Left lung (tissue), 10 donors: Measurements from ENCODE around the gene RYR2. TPM values are rescaled to one million over a fixed set of nuclear protein-coding genes. Genes with fewer than 3 reads are reported as not detected.

Experiments
- ATAC-seq: fragments of 200-7000 bp; cut with Tn5 transposase; one replicate; pipeline ENCODE4 v1.9.1; 2020; ENCODE audit warnings: moderate library complexity
- DNase-seq, 4 donors: peaks; one replicate each; pipeline ENCODE4 v3.0.0-alpha.2; 2013 to 2020
- H3K27ac ChIP-seq, 2 donors: fragments of 200-600 bp; sonication (generic) in 1 of 2; one replicate each; pipeline versions ENCODE4 v1.5.0 to v1.8.0; 2020 to 2021
- H3K27me3 ChIP-seq, 2 donors: fragments of 200-600 bp; sonication (generic) in 1 of 2; one replicate each; pipeline versions ENCODE4 v1.5.0 to v1.8.0; 2020 to 2021
- H3K36me3 ChIP-seq, 2 donors: fragments of 200-600 bp; sonication (generic) in 1 of 2; one replicate each; pipeline versions ENCODE4 v1.5.0 to v1.8.0; 2020 to 2021
- H3K4me1 ChIP-seq, 2 donors: fragments of 200-600 bp; one replicate each; pipeline ENCODE4 v1.8.0; 2021
- H3K4me3 ChIP-seq, 2 donors: fragments of 200-600 bp; sonication (generic) in 1 of 2; one replicate each; pipeline versions ENCODE4 v1.5.0 to v1.8.0; 2020 to 2021; ENCODE audit warnings: mild to moderate bottlenecking in 1 of 2
- H3K9me3 ChIP-seq, 2 donors: fragments of 200-600 bp; sonication (generic) in 1 of 2; one replicate each; pipeline versions ENCODE4 v1.5.0 to v1.8.0; 2020 to 2021
- intact Hi-C, 2 donors: fragments of 100-400 bp; cut with DNase I; formaldehyde crosslinking; loops; one replicate each; pipeline versions ENCODE4 v1.11.2 to v1.14.2; 2022
- polyA plus RNA-seq, 6 donors: library from polyadenylated mRNA; unstranded; fragments of 120-200 nt; gene quantifications; one replicate each; pipeline ENCODE4 v1.2.1, GENCODE V29; 2013; ENCODE audit not compliant: insufficient read length in 6 of 6
- total RNA-seq, 2 donors: library from RNA; stranded (reverse); fragmentation: NEBNext Ultra II Directional; extraction: Animal tissue kit (Norgen Biotek cat#: 25700); gene quantifications; one replicate each; pipeline ENCODE4 v1.2.1, GENCODE V29; 2021
- TF ChIP-seq, protein P1 (sequence below), 2 donors: fragments of 200-600 bp; sonication (generic) in 1 of 2; IDR thresholded peaks; one replicate each; pipeline versions ENCODE4 v1.5.0 to v1.8.0; 2021; ENCODE audit warnings: antibody characterized with exemption in 2 of 2
- donor health status: DM: no; HTN: yes; CAD: no.
- donor health status: DM: no; HTN: no; CAD: no.

Gene RYR2
- total and polyA plus RNA-seq, 8 donors = 4.7 to 10.3 (median 7.6) TPM

DNA sequence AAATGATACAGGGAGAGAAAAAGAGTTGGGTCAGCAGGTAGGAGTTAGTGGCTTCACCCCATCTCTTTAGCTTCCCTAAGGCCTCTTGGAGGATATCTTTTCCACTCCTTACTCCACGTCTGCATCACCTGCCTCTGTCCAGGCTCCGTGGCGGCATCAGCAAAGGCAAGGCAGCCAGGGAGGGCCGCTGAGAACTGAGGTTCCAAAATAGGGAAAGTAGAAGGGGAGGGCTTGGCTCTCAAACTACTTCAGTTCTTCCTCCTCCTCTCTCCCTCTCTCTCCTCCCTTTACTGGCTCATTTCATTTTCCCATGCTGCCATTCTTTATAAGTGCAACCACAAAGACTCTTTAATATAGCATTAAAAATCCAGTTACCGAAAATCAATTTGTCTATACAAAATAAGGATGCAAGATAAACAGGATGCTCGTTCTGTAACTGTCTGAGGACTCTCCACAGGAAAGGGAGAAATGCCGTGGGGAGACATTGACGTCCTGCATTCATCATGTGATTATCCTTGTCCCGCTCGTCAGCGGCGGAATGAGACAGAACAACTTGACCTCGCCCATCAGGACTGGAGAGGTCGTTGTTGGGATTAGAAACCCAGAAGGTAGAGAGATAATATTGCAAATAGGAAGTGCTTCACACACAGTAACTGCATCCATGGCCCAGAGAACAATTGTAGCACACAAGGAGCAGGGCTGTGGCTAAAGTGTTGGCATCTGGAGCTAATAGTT lies 34.7 kb upstream of the RYR2 start:
- no peak for DNase-seq
- TF ChIP-seq, protein P1, sequence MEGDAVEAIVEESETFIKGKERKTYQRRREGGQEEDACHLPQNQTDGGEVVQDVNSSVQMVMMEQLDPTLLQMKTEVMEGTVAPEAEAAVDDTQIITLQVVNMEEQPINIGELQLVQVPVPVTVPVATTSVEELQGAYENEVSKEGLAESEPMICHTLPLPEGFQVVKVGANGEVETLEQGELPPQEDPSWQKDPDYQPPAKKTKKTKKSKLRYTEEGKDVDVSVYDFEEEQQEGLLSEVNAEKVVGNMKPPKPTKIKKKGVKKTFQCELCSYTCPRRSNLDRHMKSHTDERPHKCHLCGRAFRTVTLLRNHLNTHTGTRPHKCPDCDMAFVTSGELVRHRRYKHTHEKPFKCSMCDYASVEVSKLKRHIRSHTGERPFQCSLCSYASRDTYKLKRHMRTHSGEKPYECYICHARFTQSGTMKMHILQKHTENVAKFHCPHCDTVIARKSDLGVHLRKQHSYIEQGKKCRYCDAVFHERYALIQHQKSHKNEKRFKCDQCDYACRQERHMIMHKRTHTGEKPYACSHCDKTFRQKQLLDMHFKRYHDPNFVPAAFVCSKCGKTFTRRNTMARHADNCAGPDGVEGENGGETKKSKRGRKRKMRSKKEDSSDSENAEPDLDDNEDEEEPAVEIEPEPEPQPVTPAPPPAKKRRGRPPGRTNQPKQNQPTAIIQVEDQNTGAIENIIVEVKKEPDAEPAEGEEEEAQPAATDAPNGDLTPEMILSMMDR (IDR thresholded peaks at IDR 0.05) = no peak
- no peak overlapping the region for H3K27ac ChIP-seq
- no peak for ATAC-seq
- no peaks in the 10 kb centered on the region for H3K9me3 ChIP-seq
- intact Hi-C loops = no loop called here
- H3K27me3 ChIP-seq = no peaks in the 10 kb centered on the region
- H3K4me3 ChIP-seq = no peak overlapping the region
- no peaks in the 10 kb centered on the region for H3K36me3 ChIP-seq
- no peaks in the 10 kb centered on the region for H3K4me1 ChIP-seq

DNA sequence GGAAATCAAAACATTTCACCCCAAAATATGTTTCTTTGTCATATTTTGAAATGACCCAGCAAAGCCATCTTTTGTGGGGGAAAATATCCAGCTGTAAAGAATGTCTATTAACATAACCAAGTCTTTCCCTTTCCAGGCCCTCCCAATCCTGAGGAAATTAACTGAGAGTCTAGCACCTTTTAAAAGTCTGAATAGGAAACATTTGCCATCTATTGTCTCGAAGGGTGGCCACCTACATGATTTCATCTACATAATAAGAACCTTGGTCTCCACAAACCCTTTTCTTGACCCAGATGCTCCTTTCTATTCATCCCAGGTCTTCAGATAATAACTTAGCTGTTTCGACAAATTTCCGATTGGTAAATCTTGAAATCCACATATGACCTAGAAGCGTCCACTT lies 32.4 kb upstream of the RYR2 start:
- TF ChIP-seq, protein P1 (IDR thresholded peaks at IDR 0.05) = no peak
- Histone ChIP-seq H3K4me3 (no peak overlapping the region), H3K27ac (no peak overlapping the region), H3K4me1 (peaks cover 0 to 6% of the 10 kb centered on the region in 2 donors), H3K36me3 (no peaks in the 10 kb centered on the region), H3K27me3 (no peaks in the 10 kb centered on the region), H3K9me3 (no peaks in the 10 kb centered on the region)
- intact Hi-C loops = no loop called here
- DNase-seq (no peak), ATAC-seq (no peak)

DNA sequence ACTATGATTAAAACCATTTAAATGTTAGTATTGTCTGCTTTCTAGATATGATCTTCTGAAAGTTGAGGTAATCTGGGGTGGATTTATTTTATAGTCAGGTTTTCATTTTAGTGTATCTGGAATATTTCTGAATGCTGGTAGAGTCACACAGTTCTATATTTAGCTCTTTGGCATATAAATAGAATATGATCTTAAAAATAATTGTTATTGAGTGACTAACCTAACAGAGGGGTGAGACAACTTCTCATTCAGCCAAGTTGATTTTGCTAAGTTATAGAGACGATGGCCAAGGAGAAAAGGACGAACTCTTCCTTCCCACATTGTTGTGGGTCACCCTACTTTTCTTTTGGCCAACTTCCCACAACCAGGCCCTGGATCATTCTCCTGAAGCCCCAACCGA lies 30.6 kb upstream of the RYR2 start:
- Histone ChIP-seq H3K4me1 (peaks cover 0 to 6% of the 10 kb centered on the region in 2 donors), H3K36me3 (no peaks in the 10 kb centered on the region), H3K27me3 (no peaks in the 10 kb centered on the region), H3K9me3 (no peaks in the 10 kb centered on the region), H3K27ac (no peak overlapping the region), H3K4me3 (no peak overlapping the region)
- intact Hi-C loops = no loop called here
- DNase-seq (no peak), ATAC-seq (no peak)
- TF ChIP-seq, protein P1 (IDR thresholded peaks at IDR 0.05) = no peak

DNA sequence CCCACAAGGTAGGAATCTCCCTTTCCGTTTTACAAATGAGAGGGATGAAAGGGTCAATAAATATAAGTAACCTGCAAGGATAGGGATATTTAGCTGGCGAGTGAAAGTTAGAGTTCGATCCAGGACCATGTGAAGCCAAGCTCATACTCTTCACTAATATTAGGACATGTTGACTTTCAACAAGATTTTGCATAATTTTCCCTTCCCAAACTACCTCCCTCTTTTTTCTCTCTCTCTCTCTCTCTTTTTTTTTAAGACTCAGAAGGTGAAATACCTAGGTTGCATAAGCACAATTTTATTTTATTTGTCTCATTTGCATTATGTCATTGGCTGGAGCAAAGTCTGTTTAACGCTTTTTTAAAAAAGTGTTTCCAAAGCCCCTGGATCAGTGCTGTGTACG lies 29.6 kb upstream of the RYR2 start:
- no peak for ATAC-seq
- Histone ChIP-seq H3K27ac (peak overlapping the region; percentile 54 to 67), H3K4me3 (no peak overlapping the region), H3K36me3 (no peaks in the 10 kb centered on the region), H3K4me1 (peaks cover 0 to 6% of the 10 kb centered on the region in 2 donors), H3K27me3 (no peaks in the 10 kb centered on the region), H3K9me3 (no peaks in the 10 kb centered on the region)
- TF ChIP-seq, protein P1 (IDR thresholded peaks at IDR 0.05) = no peak
- no peak for DNase-seq
- intact Hi-C loops = no loop called here

DNA sequence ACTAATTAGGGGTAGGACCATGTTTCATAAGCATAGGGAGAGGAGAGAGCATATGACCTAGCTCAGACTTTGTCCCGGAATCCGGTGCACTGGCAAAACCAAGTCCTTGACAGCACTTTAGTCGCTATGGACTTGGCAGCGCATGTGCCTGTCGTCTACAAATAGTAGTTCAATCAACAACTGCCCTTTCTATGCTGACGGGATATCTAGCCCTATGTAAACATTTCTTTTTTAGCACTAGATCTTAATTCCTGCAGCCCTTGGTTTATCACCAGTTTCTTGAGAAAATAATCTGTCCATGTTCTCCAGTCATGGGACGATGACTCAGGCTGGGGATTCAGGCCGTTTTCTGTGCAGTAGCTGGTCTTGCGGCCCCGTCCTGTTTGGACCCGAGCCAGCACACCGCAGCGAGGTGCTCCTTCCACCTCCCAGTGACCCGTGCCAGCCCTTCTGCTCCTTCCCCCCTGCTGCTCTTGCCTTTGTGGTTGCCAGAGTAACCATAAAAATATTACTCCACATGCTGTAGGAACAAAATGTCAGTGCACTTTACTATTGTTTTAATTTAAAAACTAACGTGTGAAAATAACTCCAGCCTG lies 29.1 kb upstream of the RYR2 start:
- H3K27ac ChIP-seq = peak overlapping the region; percentile 54 to 67
- ATAC-seq = peak; percentile 91

More for the DNA sequence above, 29.1 kb upstream of the RYR2 start:
- Histone ChIP-seq H3K4me3 (no peak overlapping the region), H3K36me3 (no peaks in the 10 kb centered on the region), H3K9me3 (no peaks in the 10 kb centered on the region), H3K27me3 (no peaks in the 10 kb centered on the region), H3K4me1 (peaks cover 0 to 6% of the 10 kb centered on the region in 2 donors)
- intact Hi-C loops = no loop called here
- DNase-seq = peak in 3 of 4 donors; percentile 48 to 87 (median 82)
- TF ChIP-seq, protein P1 (IDR thresholded peaks at IDR 0.05) = no peak
